CD14-positive monocyte (primary cell): ENCODE results near the gene PDCD1. TPM values are rescaled to one million over a fixed set of nuclear protein-coding genes. Genes with fewer than 3 reads are reported as not detected.

Source experiments
- DNase-seq, 3 donors: peaks; one replicate each; pipeline ENCODE4 v3.0.0-alpha.2; 2011 to 2022
- H2AFZ ChIP-seq: 2 replicates; pipeline ENCODE4 v1.6.0; 2012; ENCODE audit warnings: mild to moderate bottlenecking, low read depth, low read length, inconsistent platforms; ENCODE audit not compliant: insufficient read depth, poor library complexity, severe bottlenecking
- H3K27ac ChIP-seq, 2 donors: 1 replicate in 1 of 2; 2 replicates in 1 of 2; pipeline ENCODE4 v1.5.1; 2012 to 2013; ENCODE audit warnings: low read length in 2 of 2, control low read depth in 1 of 2, inconsistent platforms in 1 of 2, low read depth in 1 of 2, mild to moderate bottlenecking in 1 of 2
- H3K27me3 ChIP-seq, 2 donors: one replicate each; pipeline versions ENCODE4 v1.6.0 to v1.6.1; 2011 to 2013; ENCODE audit warnings: low read length in 2 of 2; ENCODE audit not compliant: control insufficient read depth in 2 of 2, insufficient read depth in 2 of 2
- H3K36me3 ChIP-seq, 2 donors: replicated peaks in 1 of 2; 1 replicate in 1 of 2; 2 replicates in 1 of 2; pipeline versions ENCODE4 v1.5.1 to v1.6.1; 2012 to 2013; ENCODE audit warnings: low read length in 2 of 2, control low read depth in 1 of 2, inconsistent platforms in 1 of 2, mild to moderate bottlenecking in 1 of 2; ENCODE audit not compliant: insufficient read depth in 2 of 2, control insufficient read depth in 1 of 2
- H3K4me1 ChIP-seq, 2 donors: 1 replicate in 1 of 2; 2 replicates in 1 of 2; pipeline versions ENCODE4 v1.5.1 to v1.6.1; 2012 to 2013; ENCODE audit warnings: low read length in 2 of 2, control low read depth in 1 of 2, inconsistent platforms in 1 of 2, mild to moderate bottlenecking in 1 of 2, moderate library complexity in 1 of 2; ENCODE audit not compliant: insufficient read depth in 2 of 2, control insufficient read depth in 1 of 2
- H3K4me2 ChIP-seq: replicated peaks from 2 replicates; pipeline ENCODE3; 2012; ENCODE audit warnings: low read length, moderate library complexity, mild to moderate bottlenecking; ENCODE audit not compliant: poor library complexity, severe bottlenecking; ENCODE audit errors: extremely low read depth
- H3K4me3 ChIP-seq, 3 experiments: fragments of 200-600 bp in 1 of 3; sonication (generic) in 1 of 3; replicated peaks in 1 of 3; 1 replicate in 2 of 3; 2 replicates in 1 of 3; pipeline ENCODE4 v1.5.1; 2011 to 2013; ENCODE audit warnings: low read length in 3 of 3, mild to moderate bottlenecking in 3 of 3, control low read depth in 2 of 3, low read depth in 2 of 3, inconsistent platforms in 1 of 3, moderate library complexity in 1 of 3
- H3K79me2 ChIP-seq: 2 replicates; pipeline ENCODE4 v1.6.0; 2012; ENCODE audit warnings: mild to moderate bottlenecking, control low read depth, inconsistent platforms, low read length, moderate library complexity; ENCODE audit not compliant: insufficient read depth
- H3K9ac ChIP-seq: 2 replicates; pipeline ENCODE4 v1.6.0; 2017; ENCODE audit warnings: low read length, mild to moderate bottlenecking; ENCODE audit not compliant: insufficient read depth, poor library complexity, severe bottlenecking
- H3K9me3 ChIP-seq, 2 donors: replicated peaks in 1 of 2; 1 replicate in 1 of 2; 2 replicates in 1 of 2; pipeline versions ENCODE4 v1.5.1 to v1.6.1; 2012 to 2013; ENCODE audit warnings: low read length in 2 of 2, control low read depth in 1 of 2; ENCODE audit not compliant: control insufficient read depth in 1 of 2, insufficient read depth in 1 of 2
- H4K20me1 ChIP-seq: 2 replicates; pipeline ENCODE4 v1.6.0; 2012; ENCODE audit warnings: mild to moderate bottlenecking, low read length, control low read depth, moderate library complexity; ENCODE audit not compliant: insufficient read depth
- H3K27ac Mint-ChIP-seq, 7 donors: one replicate each; pipeline ENCODE4 v1.8.0; 2020; ENCODE audit warnings: mild to moderate bottlenecking in 7 of 7, mixed read lengths in 7 of 7, moderate library complexity in 6 of 7, inconsistent platforms in 2 of 7
- H3K27me3 Mint-ChIP-seq, 3 donors: one replicate each; pipeline ENCODE4 v1.8.0; 2021 to 2022; ENCODE audit warnings: low read depth in 3 of 3, mild to moderate bottlenecking in 3 of 3, mixed read lengths in 3 of 3, moderate library complexity in 3 of 3, inconsistent platforms in 1 of 3
- H3K36me3 Mint-ChIP-seq, 2 donors: one replicate each; pipeline ENCODE4 v1.8.0; 2020; ENCODE audit warnings: mixed read lengths in 2 of 2, inconsistent platforms in 1 of 2, mild to moderate bottlenecking in 1 of 2
- H3K4me1 Mint-ChIP-seq: one replicate; pipeline ENCODE4 v1.8.0; 2020; ENCODE audit warnings: mild to moderate bottlenecking, mixed read lengths
- H3K4me3 Mint-ChIP-seq, 2 donors: one replicate each; pipeline ENCODE4 v1.8.0; 2020; ENCODE audit warnings: mild to moderate bottlenecking in 2 of 2, mixed read lengths in 2 of 2, moderate library complexity in 1 of 2
- H3K9me3 Mint-ChIP-seq, 7 donors: one replicate each; pipeline ENCODE4 v1.8.0; 2020 to 2022; ENCODE audit warnings: mixed read lengths in 7 of 7, mild to moderate bottlenecking in 6 of 7, moderate library complexity in 6 of 7, inconsistent platforms in 2 of 7
- CTCF ChIP-seq: fragments of 200-600 bp; IDR thresholded peaks from one replicate; pipeline ENCODE4 v1.8.0; 2022; ENCODE audit warnings: antibody characterized with exemption, mild to moderate bottlenecking
- WGBS: methylation state at CpG from one replicate; pipeline ENCODE4 v1.1.5; 2013; ENCODE audit warnings: missing lambda C conversion rate; ENCODE audit not compliant: insufficient coverage; 5-methylcytosine and 5-hydroxymethylcytosine counted together
- intact Hi-C, 2 donors: fragments of 100-400 bp; cut with micrococcal nuclease; formaldehyde crosslinking; loops; one replicate each; pipeline versions ENCODE4 v1.15.0 to v1.15.1; 2023
- polyA plus RNA-seq, 3 donors: library from polyadenylated mRNA; depleted of rRNA in 1 of 3; unstranded in 2 of 3; stranded (reverse) in 1 of 3; fragments of 300-500 nt in 2 of 3; fragments of >200 nt in 1 of 3; fragmentation: Illumina TruSeq in 2 of 3; gene quantifications; 1 replicate in 2 of 3; 2 replicates in 1 of 3; pipeline ENCODE4 v1.2.3, GENCODE V29; 2012 to 2021

The PDCD1 gene
- polyA plus RNA-seq, 3 donors = 0.08 TPM; not detected in 2

DNA sequence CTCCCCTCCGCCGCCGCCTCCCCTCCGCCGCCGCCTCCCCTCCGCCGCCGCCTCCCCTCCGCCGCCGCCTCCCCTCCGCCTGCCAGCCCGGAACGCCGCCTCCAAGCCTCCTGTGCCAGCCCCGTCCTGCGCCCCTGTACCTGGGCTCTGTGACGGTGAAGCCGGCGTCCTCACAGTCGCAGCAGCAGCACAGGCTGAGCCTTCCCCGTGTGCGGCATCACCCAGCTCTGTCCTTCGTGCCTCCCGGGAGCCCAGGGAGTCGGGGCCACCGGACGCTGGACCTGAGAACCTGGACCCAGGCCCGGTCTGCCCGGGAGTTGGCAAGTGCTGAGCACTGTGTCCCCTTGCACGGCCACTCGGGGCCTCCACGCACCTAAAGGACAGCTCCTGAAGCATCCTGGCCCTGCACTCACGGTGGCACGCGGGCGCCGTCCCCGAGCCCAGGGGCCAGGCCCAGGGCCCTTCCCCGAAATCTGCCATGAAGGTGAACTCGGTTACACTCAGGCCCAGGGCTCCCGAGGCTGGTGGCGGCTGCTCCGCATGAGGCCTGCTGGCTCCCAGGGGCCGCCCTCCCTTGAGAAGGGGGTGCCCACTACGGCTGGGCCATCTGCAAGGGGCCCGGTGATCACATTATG, 43.8 kb upstream of the PDCD1 start:
- Histone ChIP-seq H3K79me2 (no peaks in the 10 kb centered on the region), H3K27ac (no peak overlapping the region), H2AFZ (no peak overlapping the region), H3K27me3 (peaks cover 0 to 16% of the 10 kb centered on the region in 2 donors), H3K4me1 (no peaks in the 10 kb centered on the region), H3K4me2 (no peak overlapping the region), H3K9ac (no peak overlapping the region), H3K9me3 (no peaks in the 10 kb centered on the region), H3K36me3 (no peaks in the 10 kb centered on the region), H3K4me3 (no peak overlapping the region), H4K20me1 (no peaks in the 10 kb centered on the region)
- WGBS = 84% methylated on average over 34 of the region's 48 CpGs
- H3K4me1 Mint-ChIP-seq = peaks cover 2% of the 10 kb centered on the region
- H3K36me3 Mint-ChIP-seq = peaks cover 0 to 3% of the 10 kb centered on the region in 2 donors
- no peak for TF ChIP-seq CTCF
- intact Hi-C loops = no loop called here
- DNase-seq = no peak
- H3K4me3 Mint-ChIP-seq = no peak overlapping the region
- H3K9me3 Mint-ChIP-seq = peaks cover 0 to 8% (median 0%) of the 10 kb centered on the region in 7 donors
- peaks cover 0 to 26% (median 7%) of the 10 kb centered on the region in 3 donors for H3K27me3 Mint-ChIP-seq
- H3K27ac Mint-ChIP-seq = no peak overlapping the region

DNA sequence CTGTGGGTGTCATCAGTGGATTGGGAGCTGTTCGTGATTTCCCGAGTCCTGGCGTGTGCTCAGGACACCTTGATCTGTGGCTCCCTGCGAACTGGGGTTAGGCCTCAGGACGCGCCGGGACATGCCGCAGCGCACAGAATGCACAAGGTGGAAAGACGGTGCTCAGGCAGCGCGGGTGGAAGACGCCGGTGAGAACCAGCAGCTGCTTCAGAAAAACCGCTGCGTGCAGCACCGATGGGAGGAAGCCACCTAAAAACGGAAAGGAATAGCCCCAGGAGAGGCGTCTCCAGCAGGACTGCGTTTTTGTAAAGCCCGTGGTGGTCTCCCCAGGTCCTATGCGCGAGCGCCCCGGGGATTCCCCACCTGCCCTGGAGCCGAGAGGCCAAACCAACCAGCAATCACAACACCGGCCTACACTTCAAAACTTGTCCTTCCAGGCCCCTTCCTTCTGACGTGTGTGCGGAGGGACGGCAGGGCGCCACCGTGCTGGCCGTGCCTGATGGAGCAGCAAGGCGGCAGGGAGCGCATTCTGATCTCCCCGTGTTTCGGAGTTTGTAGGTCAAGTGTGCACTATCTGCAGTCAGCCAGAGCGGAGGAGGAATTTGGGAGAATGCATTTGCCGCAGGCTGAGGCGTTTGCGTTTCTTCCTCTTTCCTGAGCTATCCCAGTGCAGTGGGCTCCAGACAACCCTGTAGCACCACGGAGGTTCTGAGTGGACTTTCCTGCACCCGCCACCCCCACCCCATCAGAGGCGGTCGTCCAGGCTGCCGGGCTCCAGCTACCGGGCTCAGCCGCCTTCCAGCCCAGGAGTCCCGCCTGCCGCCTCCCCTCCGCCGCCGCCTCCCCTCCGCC, 43.0 kb upstream of the PDCD1 start:
- Mint-ChIP-seq H3K27me3 (peaks cover 0 to 26% (median 7%) of the 10 kb centered on the region in 3 donors), H3K4me1 (peaks cover 2% of the 10 kb centered on the region), H3K27ac (no peak overlapping the region), H3K9me3 (peaks cover 0 to 8% (median 2%) of the 10 kb centered on the region in 7 donors), H3K4me3 (no peak overlapping the region), H3K36me3 (peaks cover 0 to 3% of the 10 kb centered on the region in 2 donors)
- no peak for DNase-seq
- H3K4me2 ChIP-seq = no peak overlapping the region
- no peaks in the 10 kb centered on the region for H3K79me2 ChIP-seq
- H3K9me3 ChIP-seq = no peaks in the 10 kb centered on the region
- no peak overlapping the region for H3K9ac ChIP-seq
- no peak overlapping the region for H2AFZ ChIP-seq
- TF ChIP-seq CTCF = no peak
- H4K20me1 ChIP-seq = no peaks in the 10 kb centered on the region
- intact Hi-C loops = no loop called here
- H3K4me1 ChIP-seq = no peaks in the 10 kb centered on the region
- peaks cover 0 to 16% of the 10 kb centered on the region in 2 donors for H3K27me3 ChIP-seq
- whole genome bisulfite sequencing = 81% methylated on average over 39 of the region's 54 CpGs
- H3K27ac ChIP-seq = no peak overlapping the region
- H3K36me3 ChIP-seq = no peaks in the 10 kb centered on the region
- no peak overlapping the region for H3K4me3 ChIP-seq
